GM21360 (cell line): ENCODE measurements around the gene SYT1.
A peak's percentile ranks its signal among the peaks of the same experiment; 100 is the strongest.
"Not testable (repeated sequence)": the region's sequence is repeated elsewhere in the genome, so short reads cannot be mapped to it uniquely, and the experiment has no call there.

Experiments
- ATAC-seq: cut with Tn5 transposase; IDR thresholded peaks from one replicate; pipeline ENCODE4 v1.9.1; 2021; ENCODE audit warnings: mild to moderate bottlenecking, moderate library complexity; ENCODE audit not compliant: unreplicated experiment

Gene SYT1

DNA sequence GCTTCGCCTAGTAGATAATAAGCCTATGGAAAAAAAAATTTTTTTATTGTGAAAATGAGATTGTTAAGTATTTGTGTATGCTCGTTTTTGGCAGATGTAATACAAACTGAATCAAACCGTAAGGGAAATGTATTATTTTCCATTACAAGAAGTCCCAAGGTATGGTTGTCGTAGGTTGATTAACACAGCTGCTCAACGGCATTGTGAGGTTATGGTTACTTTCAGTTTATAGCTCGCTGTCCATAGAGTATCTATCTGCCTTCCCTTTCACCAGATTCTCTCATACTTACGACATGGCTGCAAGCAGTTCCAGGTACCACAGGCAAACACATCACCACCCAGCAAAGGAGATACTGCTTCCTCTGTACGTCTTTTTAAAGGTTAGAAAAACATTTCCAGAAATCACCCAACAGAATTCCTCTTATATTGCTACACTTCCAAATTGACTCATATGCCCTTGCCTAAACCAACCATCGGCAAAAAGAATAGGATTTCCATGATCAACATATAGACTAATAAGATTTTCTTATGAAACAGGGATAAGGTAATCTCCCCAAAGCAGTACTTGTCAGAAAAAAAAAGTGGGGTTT, 338.6 kb downstream of the SYT1 start:
- ATAC-seq: no peak

DNA sequence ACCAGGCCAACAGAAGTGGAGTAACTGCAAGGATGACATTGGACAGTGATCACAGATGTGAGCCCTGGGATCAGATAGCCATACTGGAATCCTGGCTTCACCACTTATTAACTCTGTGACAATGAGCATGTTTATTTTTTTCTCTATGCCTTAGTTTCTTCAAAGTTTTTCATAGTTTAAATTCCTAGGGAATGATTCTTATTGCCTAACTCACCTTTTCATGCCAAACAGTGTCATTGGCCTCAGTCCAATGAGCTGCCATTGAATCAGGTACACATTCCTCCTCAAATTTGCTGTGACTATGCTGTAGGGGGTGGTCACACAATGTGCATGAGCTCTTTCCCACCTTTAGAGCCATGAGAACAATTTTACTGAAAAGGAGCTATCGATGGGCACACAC, 342.3 kb downstream of the SYT1 start:
- no peak for ATAC-seq

DNA sequence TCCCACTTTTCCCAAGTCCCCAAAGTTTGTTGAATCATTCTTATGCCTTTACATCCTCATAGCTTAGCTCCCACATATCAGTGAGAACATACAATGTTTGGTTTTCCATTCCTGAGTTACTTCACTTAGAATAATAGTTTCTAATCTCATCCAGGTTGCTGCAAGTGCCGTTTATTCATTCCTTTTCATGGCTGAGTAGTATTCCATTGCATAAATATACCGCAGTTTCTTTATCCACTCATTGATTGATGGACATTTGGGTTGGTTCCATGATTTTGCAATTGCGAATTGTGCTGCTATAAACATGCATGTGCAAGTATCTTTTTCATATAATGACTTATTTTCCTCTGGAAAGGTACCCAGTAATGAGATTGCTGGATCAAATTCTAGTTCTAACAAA, 345.8 kb downstream of the SYT1 start:
- ATAC-seq: not testable (repeated sequence)

DNA sequence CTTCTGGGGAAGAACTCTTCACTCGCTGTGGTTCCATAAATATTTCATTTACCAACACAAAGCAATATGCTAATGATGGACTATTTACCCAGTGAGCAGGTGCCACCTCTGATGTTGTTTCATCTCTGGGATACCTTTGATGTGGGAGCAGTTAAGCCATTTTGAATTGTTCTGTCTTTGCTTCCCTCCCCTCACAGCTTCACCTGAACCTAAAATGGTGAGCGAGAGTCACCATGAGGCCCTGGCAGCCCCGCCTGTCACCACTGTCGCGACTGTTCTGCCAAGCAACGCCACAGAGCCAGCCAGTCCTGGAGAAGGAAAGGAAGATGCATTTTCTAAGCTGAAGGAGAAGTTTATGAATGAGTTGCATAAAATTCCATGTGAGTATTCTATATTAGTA, 352.7 kb downstream of the SYT1 start:
- ATAC-seq: no peak

DNA sequence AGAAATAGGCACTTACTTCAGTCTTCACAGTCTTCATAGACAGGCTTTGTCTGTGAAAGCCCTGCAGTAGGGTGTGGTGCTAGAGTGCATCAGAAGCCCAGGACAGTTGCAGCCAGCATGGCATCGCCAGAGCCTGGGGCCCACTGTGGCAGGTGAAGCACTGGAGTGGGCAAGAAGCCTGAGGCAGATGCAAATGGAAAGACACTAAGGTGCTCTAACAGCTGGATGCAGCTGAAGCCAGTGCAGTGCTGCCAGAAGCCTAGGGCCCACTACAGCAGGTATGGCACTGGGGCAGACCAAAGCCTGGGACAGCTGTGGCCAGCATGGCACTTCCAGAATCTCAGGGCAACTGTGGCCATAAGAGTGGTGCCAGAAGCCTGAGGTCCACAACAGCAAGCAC, 358.6 kb downstream of the SYT1 start:
- ATAC-seq: no peak

DNA sequence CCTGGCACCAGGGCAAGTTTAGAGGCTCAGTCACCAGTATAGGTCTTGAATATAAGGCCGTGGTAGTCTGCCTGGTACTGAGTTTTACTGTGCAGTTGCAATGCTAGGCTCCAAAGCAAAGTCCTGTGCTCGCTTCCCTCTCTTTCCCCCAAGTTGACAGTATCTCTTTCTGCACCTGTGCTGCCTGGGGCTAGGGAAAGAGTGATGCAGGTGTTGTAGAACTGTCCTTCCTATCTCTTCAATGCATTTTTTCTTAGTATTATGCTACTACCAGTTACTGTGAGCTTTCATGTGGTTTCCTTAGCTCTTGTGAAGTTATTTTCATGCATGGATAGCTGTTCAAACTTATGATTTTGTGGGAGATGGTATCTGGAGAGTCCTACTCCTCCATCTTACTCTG, 359.2 kb downstream of the SYT1 start:
- no peak for ATAC-seq

DNA sequence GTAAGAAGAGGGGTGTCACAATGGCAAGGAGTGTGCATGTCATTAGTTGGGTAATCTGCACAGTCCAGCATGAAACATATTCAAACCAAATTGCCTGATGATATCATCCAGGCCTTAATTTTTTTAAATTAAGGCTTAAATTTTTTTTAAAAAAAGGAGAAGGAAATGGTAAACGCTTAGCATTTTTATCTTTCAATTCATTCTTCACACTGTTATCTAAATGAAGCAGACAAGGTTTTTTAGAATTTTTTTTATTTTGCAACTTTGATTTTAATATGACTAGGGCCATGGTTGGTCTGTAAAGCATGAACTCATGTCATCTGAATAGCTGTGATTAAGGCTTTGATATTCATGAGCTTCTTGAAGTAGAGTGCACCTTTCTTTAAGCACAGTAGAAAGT, 362.5 kb downstream of the SYT1 start:
- ATAC-seq: no peak

DNA sequence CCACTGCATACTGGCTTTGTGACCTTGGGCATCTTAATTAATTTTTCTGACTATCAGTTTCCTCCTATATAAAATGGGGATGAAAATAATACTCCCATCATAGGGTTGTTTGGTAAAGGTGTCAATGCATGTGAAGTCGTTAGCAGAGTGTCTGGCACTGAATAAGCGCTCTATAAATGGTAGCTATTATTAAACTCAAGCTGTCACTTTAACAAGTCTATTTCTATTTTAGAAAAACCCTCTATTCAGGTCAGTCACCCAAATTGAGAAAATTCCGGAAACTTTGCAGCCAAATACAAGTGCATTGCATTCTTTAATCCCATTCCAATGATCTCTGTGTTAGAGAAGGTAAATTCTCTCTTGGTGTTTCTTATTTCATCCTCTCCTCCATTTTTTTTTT, 363.1 kb downstream of the SYT1 start:
- no peak for ATAC-seq

DNA sequence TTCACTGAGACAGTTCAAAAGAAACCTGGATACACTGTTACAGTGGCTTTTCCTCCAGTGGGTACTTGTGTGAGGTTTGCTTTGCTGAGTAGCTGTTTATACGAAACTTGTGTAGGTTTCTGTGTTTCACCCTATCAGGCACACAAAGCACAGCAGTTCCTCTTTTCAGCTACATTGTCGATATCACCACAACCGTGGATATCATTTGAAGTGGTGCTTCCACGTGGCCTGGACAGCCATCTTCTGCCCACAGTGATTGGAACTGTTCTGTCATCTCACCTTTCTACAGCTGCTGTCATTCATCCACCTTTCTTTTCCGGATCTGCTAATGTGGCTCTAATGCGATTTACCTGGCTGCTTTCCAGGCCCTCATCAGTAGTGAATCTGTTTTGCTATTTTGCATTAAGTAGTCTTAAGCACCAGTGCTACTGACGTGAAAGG, 368.8 kb downstream of the SYT1 start:
- ATAC-seq: peak; percentile 86

DNA sequence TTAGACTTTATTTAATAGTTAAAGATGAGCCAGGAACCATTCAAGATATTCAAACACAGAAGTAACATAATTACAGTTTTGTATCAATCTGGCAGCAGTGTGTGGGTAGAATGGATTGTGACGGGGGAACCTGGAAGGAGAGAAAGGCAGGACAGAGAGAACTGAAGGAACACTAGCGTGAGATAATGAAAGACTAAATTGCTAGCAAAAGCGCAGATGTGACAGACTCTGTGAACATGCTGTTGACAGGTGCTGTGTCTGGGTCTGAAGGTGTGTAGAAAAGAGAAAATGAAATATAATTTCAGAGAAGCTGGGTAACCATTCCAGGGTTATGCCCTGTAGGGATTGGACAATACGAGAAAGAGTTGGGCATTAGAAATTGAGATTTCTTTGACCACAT, 372.3 kb downstream of the SYT1 start:
- no peak for ATAC-seq

DNA sequence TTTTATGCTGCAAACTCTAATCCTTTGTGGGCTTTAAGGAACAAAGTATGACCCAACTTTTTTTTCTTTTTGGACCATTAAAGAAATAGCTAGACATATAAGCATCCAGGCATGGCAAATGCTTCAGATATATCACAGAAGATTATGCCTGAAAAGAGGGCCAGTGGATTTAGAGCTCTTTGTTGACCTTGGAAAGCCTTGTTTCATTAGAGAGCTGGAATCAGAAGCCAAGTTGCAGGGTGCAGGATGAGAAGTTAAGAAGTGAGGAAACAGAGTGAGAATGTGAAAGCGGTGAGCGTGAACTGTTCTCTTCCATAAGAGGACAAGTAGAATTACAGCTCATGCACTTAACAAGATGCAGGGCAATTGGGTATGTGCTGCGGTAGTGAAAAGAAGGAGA, 373.7 kb downstream of the SYT1 start:
- no peak for ATAC-seq

DNA sequence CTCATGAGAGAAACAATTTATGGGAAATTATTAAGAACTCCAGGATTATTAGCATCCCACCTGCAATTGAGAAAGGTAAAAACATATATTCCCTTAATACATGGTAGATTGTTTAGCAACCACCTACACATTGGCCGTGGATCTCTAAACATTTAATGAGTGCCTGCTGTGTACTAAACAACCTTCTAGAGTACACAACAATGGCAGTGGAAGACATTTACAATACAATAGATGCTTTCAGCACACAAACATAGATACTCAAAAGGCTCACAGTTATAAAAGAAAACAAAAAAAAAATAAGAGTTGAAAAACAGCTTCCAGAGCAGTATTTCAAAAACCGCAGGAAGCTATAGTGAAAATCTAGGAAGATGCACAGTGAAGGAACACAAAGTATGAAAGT, 382.9 kb downstream of the SYT1 start:
- ATAC-seq: no peak

DNA sequence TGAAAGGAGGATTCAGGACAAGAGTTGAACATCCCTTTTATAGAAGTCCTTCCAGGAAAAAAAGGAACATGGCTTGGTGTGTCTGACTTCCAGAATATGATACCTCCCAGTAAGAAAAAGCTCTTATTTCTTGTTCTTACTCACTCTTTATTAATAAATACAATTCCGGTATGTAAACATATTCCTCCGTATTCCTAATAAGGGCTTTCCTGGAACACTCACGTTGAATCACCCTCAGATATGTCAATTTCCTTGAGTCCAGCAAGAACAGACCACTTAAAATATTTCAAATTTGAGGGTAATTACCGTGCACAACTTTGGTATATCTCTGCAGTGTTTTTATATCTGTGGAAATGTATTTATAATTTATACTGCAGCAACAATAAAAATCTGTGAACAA, 385.6 kb downstream of the SYT1 start:
- no peak for ATAC-seq

DNA sequence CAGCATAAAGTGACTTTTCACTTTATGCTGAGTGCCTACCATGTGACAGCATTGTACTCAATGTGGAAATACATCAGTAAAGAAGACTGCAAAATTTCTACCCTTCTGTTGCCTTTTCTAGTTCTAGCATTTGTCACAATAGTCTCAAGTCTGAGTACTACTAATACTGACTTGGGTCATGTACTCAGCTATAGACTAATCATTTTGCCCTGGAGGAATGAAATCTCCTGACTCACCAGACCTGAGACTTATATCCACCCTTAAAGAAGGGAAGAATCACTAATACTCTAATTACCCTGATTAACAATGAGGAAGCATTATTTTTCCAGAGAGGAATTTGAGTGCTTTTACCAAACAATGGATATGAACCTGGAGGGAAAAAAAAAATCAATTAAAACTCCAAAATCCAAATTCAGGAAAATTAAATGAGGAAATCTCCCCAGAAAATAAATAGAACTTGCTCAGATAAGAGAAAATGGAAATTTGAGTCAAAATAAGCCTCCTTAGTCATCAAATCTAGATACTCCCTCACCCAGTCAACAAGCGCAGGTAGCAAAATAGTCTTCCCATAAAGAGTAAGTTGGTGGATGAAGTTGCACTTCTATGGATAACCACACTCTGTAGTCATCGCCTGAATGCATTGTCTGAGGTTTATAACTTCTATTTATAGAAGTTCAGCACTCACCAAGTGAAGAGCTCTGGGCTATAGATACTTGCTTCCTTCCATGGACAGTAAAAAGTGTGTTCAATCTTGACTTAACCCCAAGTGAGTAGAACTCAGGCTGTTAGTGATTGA, 386.6 kb downstream of the SYT1 start:
- ATAC-seq: no peak

DNA sequence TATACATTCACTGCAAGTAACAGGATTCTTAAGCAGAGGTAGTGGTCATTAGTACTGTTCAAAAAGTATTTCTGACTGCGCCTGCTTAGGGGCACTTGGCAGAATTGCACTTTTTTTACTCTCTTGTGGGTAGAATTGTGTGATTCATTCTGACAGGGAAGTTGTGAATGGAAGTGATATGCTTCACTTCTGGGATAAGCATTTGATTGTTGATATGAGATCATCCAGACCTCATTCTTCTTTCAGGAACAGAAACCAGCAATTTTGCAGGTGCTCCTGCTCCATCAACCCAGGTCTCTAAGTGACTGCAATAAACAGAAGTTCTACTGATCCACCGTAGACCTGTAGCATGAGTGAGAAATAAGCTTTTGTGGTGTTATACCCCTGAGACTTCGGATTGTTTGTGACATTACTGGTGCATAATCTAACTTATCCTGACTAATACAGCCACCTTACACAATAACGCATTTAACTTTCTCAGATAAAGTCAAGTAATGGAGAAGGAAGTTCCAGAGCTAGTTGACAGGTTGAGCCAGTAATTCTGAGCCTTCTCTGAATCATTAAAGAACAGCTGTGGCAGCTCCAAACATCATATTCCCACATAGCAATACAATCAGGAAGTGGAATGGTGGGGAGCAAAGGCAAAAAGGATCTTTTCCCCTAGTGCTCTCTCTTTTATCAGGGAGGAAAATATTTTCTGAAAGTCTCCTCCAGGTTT, 387.9 kb downstream of the SYT1 start:
- ATAC-seq: no peak

DNA sequence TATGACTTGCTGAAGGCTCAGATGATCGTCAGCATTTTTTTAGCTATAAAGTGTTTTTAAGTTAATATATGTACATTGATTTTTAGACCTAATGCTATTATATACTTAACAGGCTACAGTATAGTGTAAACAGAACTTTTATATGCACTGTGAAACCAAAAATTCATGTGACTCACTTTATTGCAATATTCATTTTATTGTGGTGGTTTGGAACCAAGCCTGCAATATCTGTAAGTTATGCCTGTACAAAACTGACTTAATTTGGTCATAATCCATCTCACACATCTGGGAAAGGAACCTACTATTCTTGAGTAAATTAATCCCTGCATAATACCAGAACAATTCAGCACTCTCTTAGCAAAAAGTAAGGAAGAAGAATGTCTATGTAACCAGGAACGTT, 390.7 kb downstream of the SYT1 start:
- ATAC-seq: no peak

DNA sequence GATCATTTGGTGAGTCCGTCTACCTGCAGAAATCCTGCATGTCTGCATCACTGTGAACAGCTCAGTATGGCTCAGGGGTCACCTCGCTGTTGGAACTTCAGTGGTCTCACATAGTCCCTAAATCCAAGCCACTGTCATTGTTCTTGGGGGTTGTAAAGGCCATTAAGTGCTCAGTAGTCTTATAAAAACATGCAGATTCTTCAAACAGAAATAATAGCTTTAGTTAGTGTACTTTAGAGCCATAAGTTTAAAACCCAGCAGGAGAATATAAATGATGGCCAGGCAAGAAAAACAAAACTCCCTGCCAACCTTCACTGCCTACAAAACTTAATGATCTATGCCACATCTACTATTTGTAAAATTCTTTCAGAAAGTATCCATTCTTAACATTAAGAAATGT, 396.3 kb downstream of the SYT1 start:
- ATAC-seq: no peak

DNA sequence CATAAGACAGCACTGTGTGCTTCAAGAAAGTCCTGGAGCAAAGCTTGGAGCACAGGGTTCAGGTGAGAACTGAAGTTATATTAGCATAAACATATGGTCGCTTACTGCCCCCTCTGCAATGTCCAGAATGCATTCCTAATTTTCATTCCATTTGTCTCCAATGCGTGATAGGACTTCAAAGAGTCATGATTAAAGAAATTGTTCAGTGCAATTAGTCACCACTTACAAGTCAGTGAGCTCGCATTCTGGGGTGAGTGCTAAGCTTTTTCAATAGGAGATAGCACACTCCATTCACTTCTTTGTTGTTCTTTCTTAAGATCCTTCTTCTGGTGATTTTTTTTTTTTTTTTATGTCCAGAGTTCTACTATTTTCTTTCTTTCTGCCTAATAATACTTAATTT, 398.4 kb downstream of the SYT1 start:
- ATAC-seq: no peak

DNA sequence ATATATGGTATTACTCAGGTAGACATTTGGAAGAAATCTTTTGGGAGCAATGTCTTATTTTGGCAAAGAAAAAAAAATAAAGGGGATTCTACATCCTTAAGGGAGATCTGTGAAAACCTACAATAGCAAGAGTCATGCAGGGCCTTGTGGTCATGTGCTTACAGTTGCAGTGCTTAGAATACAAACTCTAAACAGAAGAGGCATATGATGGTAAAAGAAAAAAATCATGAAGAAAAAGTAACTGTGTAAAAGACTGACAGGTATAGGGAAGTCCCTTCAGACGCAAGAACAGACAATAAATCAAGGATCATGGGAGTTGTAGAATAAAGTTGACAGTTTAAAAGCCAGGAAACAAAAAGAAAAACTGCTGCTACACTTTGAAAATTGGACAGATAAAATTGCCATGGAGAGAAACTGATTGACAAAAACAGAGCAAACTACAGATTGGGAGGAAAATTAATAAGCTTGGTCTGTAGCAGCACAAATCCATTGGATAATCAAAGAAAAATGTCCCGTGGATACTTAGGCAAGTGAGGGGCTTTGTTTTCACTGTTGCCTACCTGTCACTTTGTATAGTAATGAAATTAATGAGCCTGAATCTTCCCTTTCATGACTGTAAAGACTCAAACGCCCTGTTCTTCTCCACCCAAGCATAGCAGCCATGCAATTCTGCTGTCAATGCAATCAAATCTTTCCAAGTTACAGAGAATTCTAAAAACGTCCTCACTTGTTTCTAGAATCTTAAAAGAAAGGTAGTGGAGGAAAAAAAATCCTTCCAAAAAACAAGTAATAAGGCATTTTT, 402.0 kb downstream of the SYT1 start:
- ATAC-seq: no peak

DNA sequence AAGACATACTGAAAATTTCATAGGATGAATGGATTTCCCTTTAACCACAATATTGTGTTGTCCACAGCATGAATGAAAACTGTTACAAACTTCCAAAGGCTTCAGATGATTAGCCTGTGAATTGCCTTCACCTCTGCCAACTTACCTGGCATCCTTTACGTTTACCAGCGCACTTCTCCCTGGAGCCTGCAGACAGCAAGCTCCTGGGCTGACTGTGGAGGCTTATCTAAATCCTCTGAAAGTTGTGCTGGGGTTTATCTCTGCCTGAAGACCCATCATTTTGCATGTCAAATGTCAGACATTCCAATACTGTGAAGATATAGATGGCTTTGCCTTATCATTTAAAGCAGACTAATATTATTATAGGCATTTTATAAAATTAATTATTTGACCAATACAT, 403.0 kb downstream of the SYT1 start:
- ATAC-seq: no peak

DNA sequence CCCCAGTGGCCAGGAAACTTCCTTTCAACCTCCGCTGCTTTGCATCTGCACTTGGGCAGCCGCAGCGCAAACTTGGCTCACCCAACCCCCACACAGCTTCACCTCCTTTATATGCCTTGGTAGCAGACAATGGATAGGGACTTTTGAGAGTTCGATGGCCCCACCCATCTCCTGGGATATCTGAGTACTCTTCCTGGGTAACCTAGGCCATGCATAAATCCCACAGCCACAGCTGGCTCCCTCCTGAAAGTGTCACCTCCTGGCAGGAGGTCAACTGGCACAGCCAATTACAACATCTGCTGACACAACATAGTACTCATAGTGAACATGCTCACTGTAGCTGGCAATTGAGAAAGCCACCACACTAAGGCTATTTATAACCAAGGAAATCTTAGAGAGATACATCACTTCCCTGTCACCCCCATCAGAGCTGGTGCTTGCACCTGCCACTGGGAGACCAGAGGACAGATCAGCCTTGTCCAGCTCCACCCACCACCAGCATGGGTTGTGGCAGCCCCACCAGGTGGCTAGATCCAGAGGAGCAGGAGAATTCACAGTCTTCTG, 410.0 kb downstream of the SYT1 start:
- no peak for ATAC-seq
